ENCODE measurements around the gene PDE3B.

Gene PDE3B

DNA sequence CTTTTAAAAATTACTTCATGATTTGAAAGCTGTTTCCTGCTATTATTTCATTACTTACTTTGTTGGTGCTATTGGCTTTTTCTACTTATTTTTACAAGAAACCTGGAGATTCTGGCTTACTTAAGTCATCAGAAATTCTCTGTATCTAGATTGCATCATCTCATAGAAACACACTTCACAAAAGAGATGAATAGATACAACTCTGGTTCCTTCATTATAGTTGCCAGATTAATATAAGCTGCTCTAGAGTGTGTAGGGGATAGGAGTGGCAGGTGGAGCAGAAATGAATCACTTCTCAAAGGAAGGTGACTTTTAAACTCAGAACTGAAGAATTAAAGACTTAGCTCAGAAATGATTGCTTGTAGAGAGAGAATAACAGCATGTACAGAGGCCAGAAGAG lies 228.4 kb downstream of the PDE3B start:
- Histone ChIP-seq H3K9ac (ENCODE audit: low read length) (no peak overlapping the region), H2AFZ (ENCODE audit: low read depth, low read length) (no peak overlapping the region), H3K36me3 (replicated peaks; ENCODE audit: low read depth, low read length) (peaks cover 7% of the 10 kb centered on the region), H3K27ac (ENCODE audit: low read length) (no peak overlapping the region), H3K9me3 (ENCODE audit: insufficient read depth, low read length) (no peaks in the 10 kb centered on the region), H3K27me3 (ENCODE audit: low read depth, low read length) (no peaks in the 10 kb centered on the region), H3K79me2 (ENCODE audit: low read length) (no peaks in the 10 kb centered on the region), H4K20me1 (ENCODE audit: insufficient read depth, low read length) (no peaks in the 10 kb centered on the region), H3K4me1 (ENCODE audit: low read length) (no peaks in the 10 kb centered on the region), H3K4me3 (ENCODE audit: low read length) (no peak overlapping the region), H3K4me2 (ENCODE audit: low read length) (no peak overlapping the region)
- no peak for TF ChIP-seq CTCF (IDR thresholded peaks at IDR 0.05; ENCODE audit: low read depth, low read length)

DNA sequence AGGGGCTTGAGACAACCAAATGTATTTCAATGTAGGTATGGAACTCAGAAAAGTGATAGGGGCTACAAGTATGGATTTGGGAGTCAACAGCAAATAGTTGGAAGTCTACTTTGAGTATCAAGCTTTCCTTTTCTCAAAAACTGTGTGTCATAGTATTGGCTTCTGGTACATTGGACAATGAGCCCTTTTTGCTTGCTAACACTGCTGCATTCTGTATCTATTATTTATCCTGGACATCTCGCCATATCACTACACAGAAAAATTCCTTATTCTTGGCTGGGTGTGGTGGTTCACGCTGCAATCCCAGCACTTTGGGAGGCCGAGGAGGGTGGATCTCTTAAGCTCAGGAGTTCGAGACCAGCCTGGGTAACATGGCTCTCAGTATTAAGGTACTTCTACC lies 230.0 kb downstream of the PDE3B start:
- no peaks in the 10 kb centered on the region for H4K20me1 ChIP-seq (ENCODE audit: insufficient read depth, low read length)
- TF ChIP-seq CTCF (IDR thresholded peaks at IDR 0.05; ENCODE audit: low read depth, low read length) (no peak), EZH2phosphoT487 (IDR thresholded peaks at IDR 0.05; ENCODE audit: low read depth) (no peak)
- no peak overlapping the region for H3K4me3 ChIP-seq (ENCODE audit: low read length)
- H3K27ac ChIP-seq (ENCODE audit: low read length), result no peak overlapping the region
- H2AFZ ChIP-seq (ENCODE audit: low read depth, low read length), result no peak overlapping the region
- no peaks in the 10 kb centered on the region for H3K4me1 ChIP-seq (ENCODE audit: low read length)
- peaks cover 13% of the 10 kb centered on the region for H3K36me3 ChIP-seq (replicated peaks; ENCODE audit: low read depth, low read length)
- H3K27me3 ChIP-seq (ENCODE audit: low read depth, low read length), result no peaks in the 10 kb centered on the region
- no peak overlapping the region for H3K4me2 ChIP-seq (ENCODE audit: low read length)
- H3K79me2 ChIP-seq (ENCODE audit: low read length), result no peaks in the 10 kb centered on the region
- no peak overlapping the region for H3K9ac ChIP-seq (ENCODE audit: low read length)
- no peaks in the 10 kb centered on the region for H3K9me3 ChIP-seq (ENCODE audit: insufficient read depth, low read length)

DNA sequence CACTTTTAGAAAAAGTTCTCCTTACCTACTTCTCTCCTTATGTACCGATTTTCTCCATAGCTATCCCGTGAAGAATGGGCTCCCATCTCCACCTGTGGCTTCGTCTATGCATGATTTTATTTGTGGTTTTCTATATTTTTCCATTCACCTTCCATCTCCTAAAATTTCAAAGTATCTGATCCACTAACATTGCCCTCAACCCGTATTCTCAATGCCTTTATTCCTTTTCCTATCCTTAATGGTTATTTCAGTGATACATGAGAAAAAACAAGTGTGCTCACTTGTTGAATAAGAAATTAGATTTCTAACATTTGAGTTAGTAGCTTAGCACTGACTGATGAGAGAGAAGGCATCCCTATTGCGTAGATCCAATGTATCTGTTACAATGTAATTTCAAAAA lies 231.6 kb downstream of the PDE3B start:
- Histone ChIP-seq H3K27me3 (ENCODE audit: low read depth, low read length) (no peaks in the 10 kb centered on the region), H3K4me3 (ENCODE audit: low read length) (no peak overlapping the region), H2AFZ (ENCODE audit: low read depth, low read length) (no peak overlapping the region), H4K20me1 (ENCODE audit: insufficient read depth, low read length) (no peaks in the 10 kb centered on the region), H3K9ac (ENCODE audit: low read length) (no peak overlapping the region), H3K27ac (ENCODE audit: low read length) (no peak overlapping the region), H3K4me1 (ENCODE audit: low read length) (no peaks in the 10 kb centered on the region), H3K4me2 (ENCODE audit: low read length) (no peak overlapping the region), H3K79me2 (ENCODE audit: low read length) (no peaks in the 10 kb centered on the region), H3K9me3 (ENCODE audit: insufficient read depth, low read length) (no peaks in the 10 kb centered on the region), H3K36me3 (replicated peaks; ENCODE audit: low read depth, low read length) (peaks cover 13% of the 10 kb centered on the region)
- TF ChIP-seq EZH2phosphoT487 (IDR thresholded peaks at IDR 0.05; ENCODE audit: low read depth) (no peak), CTCF (IDR thresholded peaks at IDR 0.05; ENCODE audit: low read depth, low read length) (no peak)

GRCh38 chr11:14881576-14882193 lies 238.1 kb downstream of the PDE3B start:
- H3K9ac ChIP-seq (ENCODE audit: low read length), result no peak overlapping the region
- H3K9me3 ChIP-seq (ENCODE audit: insufficient read depth, low read length), result no peaks in the 10 kb centered on the region
- H3K79me2 ChIP-seq (ENCODE audit: low read length), result no peaks in the 10 kb centered on the region
- peak overlapping the region; percentile 8; the same call in 1 of the 2 replicates for H3K4me2 ChIP-seq (ENCODE audit: low read length)
- H2AFZ ChIP-seq (ENCODE audit: low read depth, low read length), result no peak overlapping the region
- H3K27ac ChIP-seq (ENCODE audit: low read length), result no peak overlapping the region
- H3K4me3 ChIP-seq (ENCODE audit: low read length), result no peak overlapping the region
- TF ChIP-seq CTCF (IDR thresholded peaks at IDR 0.05; ENCODE audit: low read depth, low read length) (no peak), EZH2phosphoT487 (IDR thresholded peaks at IDR 0.05; ENCODE audit: low read depth) (no peak)
- peaks cover 8% of the 10 kb centered on the region for H3K4me1 ChIP-seq (ENCODE audit: low read length)
- H4K20me1 ChIP-seq (ENCODE audit: insufficient read depth, low read length), result no peaks in the 10 kb centered on the region
- H3K27me3 ChIP-seq (ENCODE audit: low read depth, low read length), result no peaks in the 10 kb centered on the region
- peaks cover 14% of the 10 kb centered on the region for H3K36me3 ChIP-seq (replicated peaks; ENCODE audit: low read depth, low read length)
